HEK293 (cell line): ENCODE measurements around the gene WRNIP1.

ENCODE experiments used
- CTCF ChIA-PET: fragments of 350-600 bp; formaldehyde crosslinking; extraction: SDS; loops from one replicate; lab custom pipeline; 2021; ENCODE audit warnings: antibody characterized with exemption; lab: Yijun Ruan, JAX
- POLR2A ChIA-PET: fragments of 300-600 bp; formaldehyde crosslinking; extraction: SDS; loops from one replicate; lab custom pipeline; 2020; ENCODE audit warnings: antibody characterized with exemption, inconsistent platforms; lab: Yijun Ruan, JAX
- H3K27ac ChIP-seq: fragments of 200-500 bp; sonication (Bioruptor generic); 2 replicates; pipeline ENCODE4 v1.5.1; 2014; ENCODE audit warnings: low read depth, low read length, control low read depth, inconsistent platforms; ENCODE audit errors: extremely low read depth
- H3K36me3 ChIP-seq, 2 experiments: fragments of 200-500 bp in 1 of 2; sonication (Bioruptor generic) in 1 of 2; 1 replicate in 1 of 2; 2 replicates in 1 of 2; pipeline ENCODE4 v1.5.1; 2014 to 2017; ENCODE audit warnings: inconsistent platforms in 2 of 2, low read length in 2 of 2; ENCODE audit not compliant: control insufficient read depth in 2 of 2, insufficient read depth in 1 of 2
- H3K4me1 ChIP-seq: fragments of 200-500 bp; sonication (Bioruptor generic); 2 replicates; pipeline ENCODE4 v1.5.1; 2014; ENCODE audit warnings: mild to moderate bottlenecking, low read length, inconsistent platforms; ENCODE audit not compliant: control insufficient read depth, insufficient read depth
- H3K4me3 ChIP-seq: 2 replicates; pipeline ENCODE4 v1.5.1; 2011; ENCODE audit warnings: low read depth, mild to moderate bottlenecking, control low read depth, low read length, moderate library complexity
- H3K9me3 ChIP-seq: fragments of 200-500 bp; sonication (Bioruptor generic); 2 replicates; pipeline ENCODE4 v1.5.1; 2014; ENCODE audit warnings: low read depth, low read length, inconsistent platforms; ENCODE audit not compliant: control insufficient read depth, insufficient read depth
- EGR2 ChIP-seq: fragments of 450-650 bp; formaldehyde crosslinking; IDR thresholded peaks from 2 replicates; pipeline ENCODE4 v1.5.1; 2016; ENCODE audit warnings: low read depth, missing biosample characterization, missing genetic modification characterization
- FEZF1 ChIP-seq: fragments of 450-650 bp; formaldehyde crosslinking; IDR thresholded peaks from 2 replicates; pipeline ENCODE4 v1.5.1; 2016; ENCODE audit warnings: missing biosample characterization, missing genetic modification characterization
- KLF1 ChIP-seq: fragments of 450-650 bp; formaldehyde crosslinking; IDR thresholded peaks from 2 replicates; pipeline ENCODE4 v1.5.1; 2016; ENCODE audit warnings: missing biosample characterization, missing genetic modification characterization
- SP7 ChIP-seq: fragments of 450-650 bp; formaldehyde crosslinking; IDR thresholded peaks from 2 replicates; pipeline ENCODE4 v1.5.1; 2016; ENCODE audit warnings: missing biosample characterization, missing genetic modification characterization
- ZBTB17 ChIP-seq: fragments of 450-650 bp; formaldehyde crosslinking; IDR thresholded peaks from 2 replicates; pipeline ENCODE4 v1.5.1; 2016; ENCODE audit warnings: missing biosample characterization, missing genetic modification characterization
- ZEB2 ChIP-seq: fragments of 450-650 bp; formaldehyde crosslinking; IDR thresholded peaks from 2 replicates; pipeline ENCODE4 v1.5.1; 2016; ENCODE audit warnings: missing biosample characterization, missing genetic modification characterization
- ZNF10 ChIP-seq: fragments of 450-650 bp; formaldehyde crosslinking; IDR thresholded peaks from 2 replicates; pipeline ENCODE4 v1.5.1; 2017; ENCODE audit warnings: missing biosample characterization, missing genetic modification characterization
- ZNF324 ChIP-seq: fragments of 450-650 bp; formaldehyde crosslinking; IDR thresholded peaks from 2 replicates; pipeline ENCODE4 v1.5.1; 2016; ENCODE audit warnings: missing biosample characterization, missing genetic modification characterization
- ZNF341 ChIP-seq: fragments of 450-650 bp; formaldehyde crosslinking; IDR thresholded peaks from 2 replicates; pipeline ENCODE4; 2016; ENCODE audit warnings: low read depth, missing biosample characterization, missing genetic modification characterization
- ZNF423 ChIP-seq: fragments of 450-650 bp; formaldehyde crosslinking; IDR thresholded peaks from 2 replicates; pipeline ENCODE4 v1.5.1; 2016; ENCODE audit warnings: missing biosample characterization, missing genetic modification characterization
- ZNF600 ChIP-seq: fragments of 450-650 bp; formaldehyde crosslinking; IDR thresholded peaks from 2 replicates; pipeline ENCODE4 v1.5.1; 2016; ENCODE audit warnings: missing biosample characterization, missing genetic modification characterization
- ZSCAN30 ChIP-seq: fragments of 450-650 bp; IDR thresholded peaks from 2 replicates; pipeline ENCODE4 v1.5.1; 2018; ENCODE audit warnings: missing biosample characterization, mild to moderate bottlenecking, missing genetic modification characterization, moderate library complexity
- TF ChIP-seq, protein P1 (sequence below): fragments of 450-650 bp; formaldehyde crosslinking; conservative IDR thresholded peaks from 2 replicates; pipeline ENCODE4 v1.5.1; 2016; ENCODE audit warnings: low read depth, missing biosample characterization, missing genetic modification characterization
- TF ChIP-seq, protein P2 (sequence below): fragments of 450-650 bp; formaldehyde crosslinking; IDR thresholded peaks from 2 replicates; pipeline ENCODE4 v1.5.1; 2016; ENCODE audit warnings: missing biosample characterization, missing genetic modification characterization
- TF ChIP-seq, protein P3 (sequence below): fragments of 450-650 bp; formaldehyde crosslinking; IDR thresholded peaks from 2 replicates; pipeline ENCODE4 v1.5.1; 2017; ENCODE audit warnings: missing biosample characterization, missing genetic modification characterization
- TF ChIP-seq, protein P4 (sequence below): fragments of 450-650 bp; formaldehyde crosslinking; IDR thresholded peaks from 2 replicates; pipeline ENCODE4 v1.5.1; 2016; ENCODE audit warnings: missing biosample characterization, missing genetic modification characterization
- TF ChIP-seq, protein P5 (sequence below): fragments of 450-650 bp; formaldehyde crosslinking; IDR thresholded peaks from 2 replicates; pipeline ENCODE4 v1.5.1; 2016; ENCODE audit warnings: missing biosample characterization, missing genetic modification characterization

Gene WRNIP1

DNA sequence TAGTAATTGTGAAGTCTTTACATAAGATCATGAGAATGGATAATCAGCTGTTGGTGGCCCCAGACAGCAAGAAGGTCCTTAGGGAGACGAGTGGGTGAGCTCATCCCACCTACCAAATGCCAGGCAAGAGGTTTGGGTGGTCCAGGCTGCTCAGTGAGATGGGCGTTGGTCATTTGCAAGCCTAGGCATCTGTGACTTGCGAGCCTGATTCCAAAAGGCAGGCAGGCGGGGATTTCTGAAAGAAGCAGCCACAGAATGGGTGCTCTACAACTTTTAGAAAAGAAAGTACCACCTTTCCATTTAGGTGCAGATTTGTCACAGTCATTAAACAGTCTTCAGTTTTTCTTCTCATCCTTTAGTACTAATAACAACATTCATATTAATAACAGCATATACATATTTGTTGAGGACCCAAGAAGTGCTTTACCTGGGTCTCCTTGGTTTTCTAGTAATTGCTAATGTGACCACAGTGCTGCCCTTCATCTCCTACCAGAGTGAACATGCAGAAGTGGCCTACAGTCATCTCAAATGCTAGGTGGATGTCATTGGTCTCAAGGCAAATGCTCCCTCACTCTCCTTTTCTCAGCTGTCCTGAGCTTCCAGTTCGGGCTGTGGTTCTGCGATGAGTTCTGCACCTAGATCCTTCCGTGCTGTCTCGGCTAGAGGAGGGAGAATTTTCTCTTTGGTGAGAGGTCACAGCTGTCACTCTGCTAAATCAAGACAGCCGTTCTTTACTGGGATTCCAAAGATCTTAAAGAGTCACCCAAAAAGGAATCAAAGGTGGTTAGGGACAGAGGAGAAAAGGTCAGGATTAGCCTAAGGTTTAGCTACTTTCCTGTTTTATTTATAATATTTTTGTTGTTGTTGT is 2.7 kb downstream of the WRNIP1 start:
- POLR2A ChIA-PET: interaction anchor here (1.1 to 1.5 kb wide), 3 partner anchors 8 to 164 kb away, joined by 3 to 4 read pairs (median 3); partner anchors contain the start of gene SERPINB1
- Histone ChIP-seq H3K4me3 (peak overlapping the region; percentile 91), H3K27ac (no peak overlapping the region), H3K36me3 (peaks cover 5 to 24% of the 10 kb centered on the region in 2 experiments; a peak in 2 of 3 replicates), H3K4me1 (peaks cover 24% of the 10 kb centered on the region), H3K9me3 (no peaks in the 10 kb centered on the region)
- CTCF ChIA-PET: interaction anchor here (0.6 to 8.2 kb wide), 29 partner anchors 9 to 349 kb away, joined by 3 to 46 read pairs (median 3); partner anchors contain the start of genes MYLK4 and SERPINB1
- no peak for TF ChIP-seq SP7
- TF ChIP-seq EGR2: peak; percentile 49; the same call in 1 of the 2 replicates
- TF ChIP-seq KLF1 (tag by site-specific recombination): peak; percentile 52; the same call in 1 of the 2 replicates
- TF ChIP-seq, protein P1, sequence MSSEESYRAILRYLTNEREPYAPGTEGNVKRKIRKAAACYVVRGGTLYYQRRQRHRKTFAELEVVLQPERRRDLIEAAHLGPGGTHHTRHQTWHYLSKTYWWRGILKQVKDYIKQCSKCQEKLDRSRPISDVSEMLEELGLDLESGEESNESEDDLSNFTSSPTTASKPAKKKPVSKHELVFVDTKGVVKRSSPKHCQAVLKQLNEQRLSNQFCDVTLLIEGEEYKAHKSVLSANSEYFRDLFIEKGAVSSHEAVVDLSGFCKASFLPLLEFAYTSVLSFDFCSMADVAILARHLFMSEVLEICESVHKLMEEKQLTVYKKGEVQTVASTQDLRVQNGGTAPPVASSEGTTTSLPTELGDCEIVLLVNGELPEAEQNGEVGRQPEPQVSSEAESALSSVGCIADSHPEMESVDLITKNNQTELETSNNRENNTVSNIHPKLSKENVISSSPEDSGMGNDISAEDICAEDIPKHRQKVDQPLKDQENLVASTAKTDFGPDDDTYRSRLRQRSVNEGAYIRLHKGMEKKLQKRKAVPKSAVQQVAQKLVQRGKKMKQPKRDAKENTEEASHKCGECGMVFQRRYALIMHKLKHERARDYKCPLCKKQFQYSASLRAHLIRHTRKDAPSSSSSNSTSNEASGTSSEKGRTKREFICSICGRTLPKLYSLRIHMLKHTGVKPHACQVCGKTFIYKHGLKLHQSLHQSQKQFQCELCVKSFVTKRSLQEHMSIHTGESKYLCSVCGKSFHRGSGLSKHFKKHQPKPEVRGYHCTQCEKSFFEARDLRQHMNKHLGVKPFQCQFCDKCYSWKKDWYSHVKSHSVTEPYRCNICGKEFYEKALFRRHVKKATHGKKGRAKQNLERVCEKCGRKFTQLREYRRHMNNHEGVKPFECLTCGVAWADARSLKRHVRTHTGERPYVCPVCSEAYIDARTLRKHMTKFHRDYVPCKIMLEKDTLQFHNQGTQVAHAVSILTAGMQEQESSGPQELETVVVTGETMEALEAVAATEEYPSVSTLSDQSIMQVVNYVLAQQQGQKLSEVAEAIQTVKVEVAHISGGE (tag by site-specific recombination): 0 out of 2 replicates have a peak, but pooled peaks have one; percentile 34
- TF ChIP-seq ZSCAN30 (tag by site-specific recombination): no peak
- TF ChIP-seq ZNF600: 0 out of 2 replicates have a peak, but pooled peaks have one; percentile 61
- peak; percentile 15 for TF ChIP-seq ZBTB17
- TF ChIP-seq FEZF1: peak; percentile 78

DNA sequence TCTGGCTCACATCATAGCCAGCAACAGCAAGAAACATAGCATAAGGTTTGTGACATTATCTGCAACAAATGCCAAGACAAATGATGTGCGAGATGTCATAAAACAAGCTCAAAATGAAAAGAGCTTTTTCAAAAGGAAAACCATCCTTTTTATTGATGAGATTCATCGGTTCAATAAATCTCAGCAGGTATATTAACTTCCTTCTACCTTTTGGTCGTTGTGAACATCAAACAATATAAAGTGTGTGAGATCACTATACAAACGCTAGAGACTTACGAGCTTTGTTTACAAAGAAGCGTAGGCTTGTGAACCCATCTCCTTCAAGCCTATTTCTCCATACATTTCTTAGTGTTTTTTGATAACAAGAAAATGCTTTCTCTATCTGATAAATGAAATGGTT is 3.5 kb downstream of the WRNIP1 start:
- Histone ChIP-seq H3K4me3 (peak overlapping the region; percentile 91), H3K4me1 (peaks cover 24% of the 10 kb centered on the region), H3K27ac (no peak overlapping the region), H3K9me3 (no peaks in the 10 kb centered on the region), H3K36me3 (peaks cover 5 to 32% of the 10 kb centered on the region in 2 experiments; a peak in 2 of 3 replicates)
- TF ChIP-seq, protein P2, sequence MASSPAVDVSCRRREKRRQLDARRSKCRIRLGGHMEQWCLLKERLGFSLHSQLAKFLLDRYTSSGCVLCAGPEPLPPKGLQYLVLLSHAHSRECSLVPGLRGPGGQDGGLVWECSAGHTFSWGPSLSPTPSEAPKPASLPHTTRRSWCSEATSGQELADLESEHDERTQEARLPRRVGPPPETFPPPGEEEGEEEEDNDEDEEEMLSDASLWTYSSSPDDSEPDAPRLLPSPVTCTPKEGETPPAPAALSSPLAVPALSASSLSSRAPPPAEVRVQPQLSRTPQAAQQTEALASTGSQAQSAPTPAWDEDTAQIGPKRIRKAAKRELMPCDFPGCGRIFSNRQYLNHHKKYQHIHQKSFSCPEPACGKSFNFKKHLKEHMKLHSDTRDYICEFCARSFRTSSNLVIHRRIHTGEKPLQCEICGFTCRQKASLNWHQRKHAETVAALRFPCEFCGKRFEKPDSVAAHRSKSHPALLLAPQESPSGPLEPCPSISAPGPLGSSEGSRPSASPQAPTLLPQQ (tag by site-specific recombination): no peak
- TF ChIP-seq, protein P3, sequence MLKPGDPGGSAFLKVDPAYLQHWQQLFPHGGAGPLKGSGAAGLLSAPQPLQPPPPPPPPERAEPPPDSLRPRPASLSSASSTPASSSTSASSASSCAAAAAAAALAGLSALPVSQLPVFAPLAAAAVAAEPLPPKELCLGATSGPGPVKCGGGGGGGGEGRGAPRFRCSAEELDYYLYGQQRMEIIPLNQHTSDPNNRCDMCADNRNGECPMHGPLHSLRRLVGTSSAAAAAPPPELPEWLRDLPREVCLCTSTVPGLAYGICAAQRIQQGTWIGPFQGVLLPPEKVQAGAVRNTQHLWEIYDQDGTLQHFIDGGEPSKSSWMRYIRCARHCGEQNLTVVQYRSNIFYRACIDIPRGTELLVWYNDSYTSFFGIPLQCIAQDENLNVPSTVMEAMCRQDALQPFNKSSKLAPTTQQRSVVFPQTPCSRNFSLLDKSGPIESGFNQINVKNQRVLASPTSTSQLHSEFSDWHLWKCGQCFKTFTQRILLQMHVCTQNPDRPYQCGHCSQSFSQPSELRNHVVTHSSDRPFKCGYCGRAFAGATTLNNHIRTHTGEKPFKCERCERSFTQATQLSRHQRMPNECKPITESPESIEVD (tag by site-specific recombination): peak; percentile 51
- CTCF ChIA-PET: interaction anchor here (0.6 to 8.2 kb wide), 19 partner anchors 10 to 348 kb away, joined by 3 to 46 read pairs (median 3); partner anchors contain the start of genes MYLK4 and SERPINB1
- POLR2A ChIA-PET: interaction anchor here (1.1 to 1.7 kb wide), 5 partner anchors 9 to 295 kb away, joined by 3 to 4 read pairs (median 3); partner anchors contain the start of gene SERPINB1

DNA sequence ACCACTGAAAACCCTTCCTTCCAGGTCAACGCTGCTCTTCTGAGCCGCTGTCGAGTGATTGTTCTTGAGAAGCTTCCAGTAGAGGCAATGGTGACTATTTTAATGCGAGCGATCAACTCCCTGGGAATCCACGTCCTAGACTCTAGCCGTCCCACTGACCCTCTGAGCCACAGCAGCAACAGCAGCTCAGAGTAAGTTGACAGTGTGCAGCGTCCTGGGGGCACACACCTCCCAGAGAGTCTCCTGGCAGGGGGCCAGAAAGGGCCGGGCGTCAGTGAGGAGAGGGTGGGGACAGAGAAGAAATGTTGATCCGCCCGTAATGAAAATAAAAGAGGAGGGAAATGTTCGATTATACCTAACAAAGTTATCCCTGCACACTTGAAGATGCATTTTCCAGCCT is 5.0 kb downstream of the WRNIP1 start:
- peak overlapping the region; percentile 15 for H3K4me3 ChIP-seq
- TF ChIP-seq, protein P4, sequence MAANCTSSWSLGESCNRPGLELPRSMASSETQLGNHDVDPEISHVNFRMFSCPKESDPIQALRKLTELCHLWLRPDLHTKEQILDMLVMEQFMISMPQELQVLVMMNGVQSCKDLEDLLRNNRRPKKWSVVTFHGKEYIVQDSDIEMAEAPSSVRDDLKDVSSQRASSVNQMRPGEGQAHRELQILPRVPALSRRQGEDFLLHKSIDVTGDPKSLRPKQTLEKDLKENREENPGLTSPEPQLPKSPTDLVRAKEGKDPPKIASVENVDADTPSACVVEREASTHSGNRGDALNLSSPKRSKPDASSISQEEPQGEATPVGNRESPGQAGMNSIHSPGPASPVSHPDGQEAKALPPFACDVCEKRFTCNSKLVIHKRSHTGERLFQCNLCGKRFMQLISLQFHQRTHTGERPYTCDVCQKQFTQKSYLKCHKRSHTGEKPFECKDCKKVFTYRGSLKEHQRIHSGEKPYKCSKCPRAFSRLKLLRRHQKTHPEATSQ (tag by site-specific recombination): no peak
- TF ChIP-seq ZNF341 (peak; percentile 55), ZNF324 (tag by site-specific recombination) (0 out of 2 replicates have a peak, but pooled peaks have one; percentile 59), ZNF600 (peak; percentile 67), ZEB2 (tag by site-specific recombination) (peak; percentile 19; the same call in 1 of the 2 replicates), ZNF423 (peak; percentile 61; the same call in 1 of the 2 replicates), ZNF10 (peak; percentile 48; the same call in 1 of the 2 replicates)
- TF ChIP-seq, protein P5, sequence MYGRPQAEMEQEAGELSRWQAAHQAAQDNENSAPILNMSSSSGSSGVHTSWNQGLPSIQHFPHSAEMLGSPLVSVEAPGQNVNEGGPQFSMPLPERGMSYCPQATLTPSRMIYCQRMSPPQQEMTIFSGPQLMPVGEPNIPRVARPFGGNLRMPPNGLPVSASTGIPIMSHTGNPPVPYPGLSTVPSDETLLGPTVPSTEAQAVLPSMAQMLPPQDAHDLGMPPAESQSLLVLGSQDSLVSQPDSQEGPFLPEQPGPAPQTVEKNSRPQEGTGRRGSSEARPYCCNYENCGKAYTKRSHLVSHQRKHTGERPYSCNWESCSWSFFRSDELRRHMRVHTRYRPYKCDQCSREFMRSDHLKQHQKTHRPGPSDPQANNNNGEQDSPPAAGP (tag by site-specific recombination): peak; percentile 76; the same call in 1 of the 2 replicates
- TF ChIP-seq, protein P2 (tag by site-specific recombination): peak; percentile 34; the same call in 1 of the 2 replicates

More for the DNA sequence above, 5.0 kb downstream of the WRNIP1 start:
- ChIA-PET CTCF (interaction anchor here (0.7 to 8.2 kb wide), 8 partner anchors 10 to 641 kb away, joined by 3 to 46 read pairs (median 8); partner anchors contain the start of genes MYLK4 and SERPINB1), POLR2A (interaction anchor here (0.5 to 1.7 kb wide), 4 partner anchors 43 to 293 kb away, joined by 3 to 5 read pairs (median 4); partner anchors contain the start of gene SERPINB1)
- H3K9me3 ChIP-seq: no peaks in the 10 kb centered on the region
- peaks cover 5 to 46% of the 10 kb centered on the region in 2 experiments; a peak in 2 of 3 replicates for H3K36me3 ChIP-seq
- H3K27ac ChIP-seq: no peak overlapping the region
- peaks cover 24% of the 10 kb centered on the region for H3K4me1 ChIP-seq
